NB4 (cell line): ENCODE results near the gene RIPOR3.

Experiments used
- POLR2A ChIP-seq: IDR thresholded peaks from 2 replicates; pipeline ENCODE4 v1.6.1; 2011; ENCODE audit warnings: mild to moderate bottlenecking; ENCODE audit not compliant: insufficient read length; ENCODE audit errors: extremely low read depth
- TF ChIP-seq, protein P1 (sequence below): IDR thresholded peaks from one replicate; pipeline ENCODE4 v1.5.1; 2012; ENCODE audit warnings: low read depth, low read length

DNA sequence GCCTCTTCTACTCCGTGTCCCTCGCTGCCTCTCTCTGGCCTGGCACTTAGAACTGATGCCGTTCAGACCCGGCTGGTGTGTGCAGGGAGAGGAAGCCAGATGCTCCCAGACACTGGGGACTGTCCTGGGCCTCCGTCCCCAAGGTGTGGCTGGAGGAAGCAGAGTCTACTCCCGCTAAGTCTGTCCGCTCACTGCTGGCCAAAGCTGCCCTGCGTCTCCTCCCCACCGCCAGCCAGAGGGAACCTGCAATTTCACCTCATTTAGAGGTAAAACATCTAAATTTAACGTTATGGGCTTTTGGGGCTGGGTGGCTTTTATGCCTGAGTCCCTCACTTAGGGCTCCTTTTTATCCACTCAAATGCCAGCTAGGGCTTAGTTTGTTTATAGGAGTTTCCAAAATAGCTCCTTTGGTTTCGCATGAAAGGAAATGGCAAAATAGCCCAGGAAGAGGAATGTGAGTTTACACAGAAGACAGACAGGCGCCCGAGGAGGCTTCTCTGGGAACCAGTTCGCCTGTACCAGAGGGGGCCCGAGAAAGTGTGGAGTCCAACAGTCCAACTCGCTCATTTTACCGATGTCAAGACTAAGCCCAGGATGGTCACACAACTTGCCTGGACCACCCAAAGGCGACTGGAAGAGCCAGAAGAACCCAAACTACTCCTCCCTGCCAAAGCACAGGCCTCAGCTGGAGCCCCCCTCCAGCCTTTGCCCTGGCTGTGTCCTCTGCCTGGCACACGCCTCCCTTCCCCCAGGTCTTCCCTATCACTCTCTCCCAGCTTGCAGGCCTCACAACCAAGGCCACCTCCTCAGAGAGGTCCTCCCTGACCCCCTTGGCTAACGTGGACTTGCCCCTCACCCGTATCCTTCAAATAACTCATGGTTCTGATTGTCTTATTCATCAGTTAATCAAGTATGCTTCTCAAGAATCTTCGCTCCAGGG lies 54.5 kb downstream of the RIPOR3 start:
- no peak for TF ChIP-seq POLR2A
- TF ChIP-seq, protein P1, sequence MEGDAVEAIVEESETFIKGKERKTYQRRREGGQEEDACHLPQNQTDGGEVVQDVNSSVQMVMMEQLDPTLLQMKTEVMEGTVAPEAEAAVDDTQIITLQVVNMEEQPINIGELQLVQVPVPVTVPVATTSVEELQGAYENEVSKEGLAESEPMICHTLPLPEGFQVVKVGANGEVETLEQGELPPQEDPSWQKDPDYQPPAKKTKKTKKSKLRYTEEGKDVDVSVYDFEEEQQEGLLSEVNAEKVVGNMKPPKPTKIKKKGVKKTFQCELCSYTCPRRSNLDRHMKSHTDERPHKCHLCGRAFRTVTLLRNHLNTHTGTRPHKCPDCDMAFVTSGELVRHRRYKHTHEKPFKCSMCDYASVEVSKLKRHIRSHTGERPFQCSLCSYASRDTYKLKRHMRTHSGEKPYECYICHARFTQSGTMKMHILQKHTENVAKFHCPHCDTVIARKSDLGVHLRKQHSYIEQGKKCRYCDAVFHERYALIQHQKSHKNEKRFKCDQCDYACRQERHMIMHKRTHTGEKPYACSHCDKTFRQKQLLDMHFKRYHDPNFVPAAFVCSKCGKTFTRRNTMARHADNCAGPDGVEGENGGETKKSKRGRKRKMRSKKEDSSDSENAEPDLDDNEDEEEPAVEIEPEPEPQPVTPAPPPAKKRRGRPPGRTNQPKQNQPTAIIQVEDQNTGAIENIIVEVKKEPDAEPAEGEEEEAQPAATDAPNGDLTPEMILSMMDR: no peak
